Tibial nerve (tissue), 4 donors: Measurements from ENCODE around the gene KCNQ1. TPM values are rescaled to one million over a fixed set of nuclear protein-coding genes. Genes with fewer than 3 reads are reported as not detected.

Experiments used
- DNase-seq, 2 donors: peaks; one replicate each; pipeline ENCODE4 v3.0.0-alpha.2; 2019; ENCODE audit warnings: low spot score in 2 of 2
- H3K27ac ChIP-seq, 4 donors: fragments of 200-600 bp; sonication (generic) in 3 of 4; one replicate each; pipeline ENCODE4 v1.5.1; 2017 to 2019; ENCODE audit warnings: mild to moderate bottlenecking in 1 of 4
- H3K27me3 ChIP-seq, 2 donors: fragments of 200-600 bp; sonication (generic) in 1 of 2; one replicate each; pipeline versions ENCODE4 v1.5.1 to v1.6.0; 2017 to 2019
- H3K36me3 ChIP-seq, 3 donors: fragments of 200-600 bp; sonication (generic); one replicate each; pipeline ENCODE4 v1.5.1; 2018 to 2019
- H3K4me1 ChIP-seq, 4 donors: fragments of 200-600 bp; sonication (generic) in 3 of 4; one replicate each; pipeline ENCODE4 v1.5.1; 2017 to 2019
- H3K4me3 ChIP-seq, 4 donors: fragments of 200-600 bp; sonication (generic) in 3 of 4; one replicate each; pipeline ENCODE4 v1.5.1; 2017 to 2019; ENCODE audit warnings: mild to moderate bottlenecking in 1 of 4, moderate library complexity in 1 of 4
- H3K9me3 ChIP-seq, 4 donors: fragments of 200-600 bp; sonication (generic) in 3 of 4; one replicate each; pipeline ENCODE4 v1.5.1; 2017 to 2019
- CTCF ChIP-seq, 5 experiments: fragments of 200-600 bp in 3 of 5; fragments of 450-650 bp in 2 of 5; sonication (generic) in 3 of 5; IDR thresholded peaks; one replicate each; pipeline ENCODE4 v1.5.1; 2016 to 2019; ENCODE audit warnings: antibody characterized with exemption in 5 of 5, mild to moderate bottlenecking in 3 of 5, moderate library complexity in 2 of 5
- EP300 ChIP-seq, 2 donors: sonication (generic); formaldehyde crosslinking; IDR thresholded peaks; one replicate each; pipeline ENCODE4 v1.6.1; 2017; ENCODE audit warnings: antibody characterized with exemption in 2 of 2, mild to moderate bottlenecking in 1 of 2
- POLR2A ChIP-seq, 2 donors: fragments of 450-650 bp; IDR thresholded peaks; one replicate each; pipeline ENCODE4 v1.6.1; 2017; ENCODE audit warnings: antibody characterized with exemption in 2 of 2, mild to moderate bottlenecking in 2 of 2, moderate library complexity in 2 of 2
- WGBS, 2 donors: methylation state at CpG; one replicate each; pipeline ENCODE4 v1.1.5; 2018; 5-methylcytosine and 5-hydroxymethylcytosine counted together
- total RNA-seq, 4 donors: library from RNA; depleted of rRNA; stranded (reverse); fragments of >200 nt; gene quantifications; one replicate each; pipeline ENCODE4 v1.1.0, GENCODE V29; 2016

KCNQ1 gene
- total RNA-seq, 4 donors from 2014 or later = 3.5 to 11.4 (median 7.5) TPM

GRCh38 chr11:2661173-2662023, 216.6 kb downstream of the KCNQ1 start:
- WGBS, 2 donors = 95 to 100% methylated on average over 4 of the region's 4 CpGs
- Histone ChIP-seq H3K9me3 (peaks cover 0 to 90% (median 9%) of the 10 kb centered on the region in 4 donors), H3K4me1 (peaks cover 0 to under 1% (median 0%) of the 10 kb centered on the region in 4 donors), H3K4me3 (no peak overlapping the region), H3K27ac (no peak overlapping the region), H3K36me3 (peaks cover 0 to 47% (median 0%) of the 10 kb centered on the region in 3 donors), H3K27me3 (no peaks in the 10 kb centered on the region)
- TF ChIP-seq EP300 (IDR thresholded peaks at IDR 0.05) = no peak
- TF ChIP-seq CTCF (IDR thresholded peaks at IDR 0.05) = no peak
- TF ChIP-seq POLR2A (IDR thresholded peaks at IDR 0.05) = no peak
- no peak for DNase-seq

GRCh38 chr11:2662024-2662312, 217.2 kb downstream of the KCNQ1 start:
- no peak for DNase-seq
- no peaks in the 10 kb centered on the region for H3K4me1 ChIP-seq
- H3K27me3 ChIP-seq = no peaks in the 10 kb centered on the region
- H3K9me3 ChIP-seq = peaks cover 0 to 86% (median 9%) of the 10 kb centered on the region in 4 donors
- H3K27ac ChIP-seq = no peak overlapping the region
- WGBS, 2 donors = 94 to 100% methylated on average over 5 of the region's 5 CpGs
- TF ChIP-seq EP300 (IDR thresholded peaks at IDR 0.05) = no peak
- TF ChIP-seq CTCF (IDR thresholded peaks at IDR 0.05) = no peak
- no peak for TF ChIP-seq POLR2A (IDR thresholded peaks at IDR 0.05)
- H3K36me3 ChIP-seq = peaks cover 0 to 47% (median 0%) of the 10 kb centered on the region in 3 donors
- no peak overlapping the region for H3K4me3 ChIP-seq

GRCh38 chr11:2662430-2663299, 217.9 kb downstream of the KCNQ1 start:
- Histone ChIP-seq H3K27ac (no peak overlapping the region), H3K27me3 (no peaks in the 10 kb centered on the region), H3K36me3 (peaks cover 0 to 47% (median 0%) of the 10 kb centered on the region in 3 donors), H3K4me3 (no peak overlapping the region), H3K9me3 (peaks cover 0 to 79% (median 9%) of the 10 kb centered on the region in 4 donors), H3K4me1 (no peaks in the 10 kb centered on the region)
- TF ChIP-seq EP300 (IDR thresholded peaks at IDR 0.05) = no peak
- no peak for TF ChIP-seq CTCF (IDR thresholded peaks at IDR 0.05)
- TF ChIP-seq POLR2A (IDR thresholded peaks at IDR 0.05) = no peak
- no peak for DNase-seq
- WGBS, 2 donors = 60 to 93% methylated on average over 17 of the region's 19 CpGs

- Histone ChIP-seq H3K27ac (no peak overlapping the region), H3K36me3 (peaks cover 0 to 47% (median 0%) of the 10 kb centered on the region in 3 donors), H3K9me3 (peaks cover 0 to 70% (median 9%) of the 10 kb centered on the region in 4 donors), H3K4me3 (no peak overlapping the region), H3K27me3 (no peaks in the 10 kb centered on the region), H3K4me1 (no peaks in the 10 kb centered on the region)
- TF ChIP-seq EP300 (IDR thresholded peaks at IDR 0.05) (no peak), CTCF (IDR thresholded peaks at IDR 0.05) (no peak), POLR2A (IDR thresholded peaks at IDR 0.05) (no peak)
- no peak for DNase-seq
- 94 to 100% methylated on average over 2 of the region's 2 CpGs for WGBS, 2 donors
Observed at GRCh38 chr11:2663506-2663905, 218.7 kb downstream of the KCNQ1 start.

GRCh38 chr11:2663915-2664314, 219.1 kb downstream of the KCNQ1 start:
- no peaks in the 10 kb centered on the region for H3K27me3 ChIP-seq
- H3K36me3 ChIP-seq = peaks cover 0 to 49% (median 0%) of the 10 kb centered on the region in 3 donors
- no peak for TF ChIP-seq EP300 (IDR thresholded peaks at IDR 0.05)
- TF ChIP-seq CTCF (IDR thresholded peaks at IDR 0.05) = no peak
- TF ChIP-seq POLR2A (IDR thresholded peaks at IDR 0.05) = no peak
- DNase-seq = no peak
- H3K4me1 ChIP-seq = no peaks in the 10 kb centered on the region
- H3K9me3 ChIP-seq = peaks cover 0 to 66% (median 8%) of the 10 kb centered on the region in 4 donors
- no peak overlapping the region for H3K4me3 ChIP-seq
- no peak overlapping the region for H3K27ac ChIP-seq
